Karpas-422 (cell line): ENCODE measurements around the gene CASP8. TPM values are rescaled to one million over a fixed set of nuclear protein-coding genes. Genes with fewer than 3 reads are reported as not detected.

Experiments used
- DNase-seq: peaks from one replicate; pipeline ENCODE4 v3.0.0-alpha.2; 2015
- H2AFZ ChIP-seq: fragments of 200-600 bp; sonication (generic); 2 replicates; pipeline ENCODE4 v1.6.1; 2014; ENCODE audit warnings: antibody characterized with exemption, low read length, mixed read lengths
- H3K27ac ChIP-seq: fragments of 200-600 bp; sonication (generic); 2 replicates; pipeline ENCODE4 v1.5.1; 2014; ENCODE audit warnings: mild to moderate bottlenecking, low read length, moderate library complexity
- H3K27me3 ChIP-seq: fragments of 200-600 bp; sonication (generic); 2 replicates; pipeline ENCODE4 v1.6.1; 2014; ENCODE audit warnings: low read length, mixed read lengths
- H3K36me3 ChIP-seq: fragments of 200-600 bp; sonication (generic); 2 replicates; pipeline ENCODE4 v1.6.1; 2014; ENCODE audit warnings: low read length, mixed read lengths; ENCODE audit not compliant: insufficient read depth
- H3K4me1 ChIP-seq: fragments of 200-600 bp; sonication (generic); 2 replicates; pipeline ENCODE4 v1.6.1; 2014; ENCODE audit warnings: mild to moderate bottlenecking, low read length, mixed read lengths
- H3K4me2 ChIP-seq: fragments of 200-600 bp; sonication (generic); 2 replicates; pipeline ENCODE4 v1.6.1; 2014; ENCODE audit warnings: low read length, low read depth, mild to moderate bottlenecking; ENCODE audit not compliant: poor library complexity, severe bottlenecking
- H3K4me3 ChIP-seq: fragments of 200-600 bp; sonication (generic); 2 replicates; pipeline ENCODE4 v1.5.1; 2014; ENCODE audit warnings: mild to moderate bottlenecking, antibody characterized with exemption, low read length, mixed read lengths
- H3K79me2 ChIP-seq: fragments of 200-600 bp; sonication (generic); 2 replicates; pipeline ENCODE4 v1.6.1; 2014; ENCODE audit warnings: mild to moderate bottlenecking, low read length, mixed read lengths
- H3K9ac ChIP-seq: fragments of 200-600 bp; sonication (generic); 2 replicates; pipeline ENCODE4 v1.6.0; 2014; ENCODE audit warnings: low read length
- H3K9me2 ChIP-seq: fragments of 200-600 bp; sonication (generic), shearing (Covaris generic); replicated peaks from 2 replicates; pipeline ENCODE4 v1.6.0; 2014; ENCODE audit warnings: mild to moderate bottlenecking, low read length, moderate library complexity; ENCODE audit not compliant: insufficient read depth
- H3K9me3 ChIP-seq: fragments of 300-700, 200-600 bp; sonication (generic); 2 replicates; pipeline ENCODE4 v1.6.1; 2014; ENCODE audit warnings: low read length, mixed read lengths
- H4K20me1 ChIP-seq: fragments of 200-600 bp; sonication (generic); 2 replicates; pipeline ENCODE4 v1.6.1; 2014; ENCODE audit warnings: mild to moderate bottlenecking, antibody characterized with exemption, low read length, low read depth; ENCODE audit not compliant: insufficient read depth
- total RNA-seq: library from RNA; depleted of rRNA; stranded (reverse); fragments of >200 nt; shearing (Covaris generic); gene quantifications from 2 replicates; pipeline ENCODE4 v1.2.3, GENCODE V29; 2014; ENCODE audit warnings: low replicate concordance

CASP8 gene
- total RNA-seq, 1 experiment from 2014 or later, result 114 TPM

DNA sequence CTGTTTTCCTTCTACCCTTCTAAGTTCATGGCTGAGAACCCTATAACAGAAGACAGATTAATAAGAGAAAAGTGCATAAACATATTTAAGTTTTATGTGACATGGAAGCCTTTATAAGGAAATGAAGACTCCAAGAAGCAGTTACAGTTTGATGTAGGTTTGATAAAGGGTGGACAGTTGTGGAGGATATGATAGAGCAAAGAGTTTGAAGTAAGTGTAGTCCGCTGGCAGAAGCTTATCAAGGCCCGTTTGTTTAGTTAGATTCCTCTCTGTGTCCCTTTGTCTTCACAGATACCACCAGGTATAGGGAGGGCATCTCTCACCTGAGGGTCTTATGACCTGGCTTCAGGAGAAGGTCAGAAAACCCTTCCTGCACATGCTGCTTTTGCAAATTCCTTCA lies 10.4 kb upstream of the CASP8 start:
- H2AFZ ChIP-seq, result no peak overlapping the region
- H3K4me3 ChIP-seq, result no peak overlapping the region
- H3K4me1 ChIP-seq, result peaks cover 7% of the 10 kb centered on the region
- no peak overlapping the region for H3K4me2 ChIP-seq
- no peaks in the 10 kb centered on the region for H3K79me2 ChIP-seq
- no peaks in the 10 kb centered on the region for H3K36me3 ChIP-seq
- H3K27me3 ChIP-seq, result no peaks in the 10 kb centered on the region
- no peaks in the 10 kb centered on the region for H4K20me1 ChIP-seq
- no peaks in the 10 kb centered on the region for H3K9me3 ChIP-seq
- DNase-seq, result no peak
- H3K9me2 ChIP-seq, result no peaks in the 10 kb centered on the region
- H3K27ac ChIP-seq, result no peak overlapping the region
- no peak overlapping the region for H3K9ac ChIP-seq

DNA sequence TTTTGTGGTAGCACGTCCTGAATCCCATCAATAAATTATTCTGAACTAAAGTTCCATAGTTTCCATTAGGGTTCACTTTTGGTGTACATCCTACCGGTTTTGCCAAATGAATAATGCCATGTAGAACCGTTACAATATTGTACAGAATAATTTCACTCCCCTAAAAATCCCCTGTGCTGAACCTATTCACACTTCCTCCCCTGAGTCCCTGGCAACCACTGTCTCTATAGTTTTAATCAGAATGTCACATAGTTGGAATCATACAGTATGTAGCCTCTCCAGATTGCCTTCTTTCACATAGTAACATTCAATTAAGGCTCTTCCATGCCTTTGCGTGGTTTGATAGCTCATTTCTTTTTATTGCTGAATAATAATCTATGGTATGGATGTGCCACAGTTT lies 9.6 kb upstream of the CASP8 start:
- Histone ChIP-seq H4K20me1 (no peaks in the 10 kb centered on the region), H3K27me3 (no peaks in the 10 kb centered on the region), H3K27ac (no peak overlapping the region), H3K4me1 (no peaks in the 10 kb centered on the region), H3K9ac (no peak overlapping the region), H3K9me2 (no peaks in the 10 kb centered on the region), H3K4me3 (no peak overlapping the region), H3K79me2 (no peaks in the 10 kb centered on the region), H3K36me3 (no peaks in the 10 kb centered on the region), H3K9me3 (no peaks in the 10 kb centered on the region), H2AFZ (no peak overlapping the region), H3K4me2 (no peak overlapping the region)
- no peak for DNase-seq

DNA sequence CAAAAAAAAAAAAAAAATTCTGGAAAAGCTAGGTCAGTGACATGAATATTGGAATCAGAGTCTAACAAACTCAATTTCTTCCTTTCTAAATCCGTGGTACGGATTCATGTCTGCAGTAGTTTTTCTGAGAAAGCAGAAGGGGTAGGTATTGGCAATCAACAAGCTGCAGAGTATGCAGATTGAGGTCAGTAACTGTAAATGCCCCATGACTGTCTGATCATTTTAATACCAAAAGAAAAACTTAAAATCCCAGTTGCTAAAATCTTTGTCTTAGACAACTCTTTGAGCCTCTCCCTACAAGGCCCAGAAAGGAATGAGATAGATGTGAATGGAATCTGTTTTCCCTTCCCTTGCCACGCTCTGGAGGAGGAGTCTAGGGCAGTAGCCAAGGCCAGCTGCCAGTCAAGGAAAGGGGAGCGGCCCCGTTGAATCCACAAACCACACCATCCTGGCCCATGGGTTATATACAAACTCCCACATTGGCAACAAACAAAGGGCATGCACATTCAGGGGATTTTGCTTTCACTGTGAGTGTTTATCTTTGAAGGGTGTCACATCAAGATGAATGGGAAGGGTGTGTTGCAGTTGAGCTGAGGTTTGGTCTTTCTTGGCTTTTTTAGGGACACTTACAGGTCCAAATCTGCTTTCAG lies 6.1 kb upstream of the CASP8 start:
- Histone ChIP-seq H3K4me1 (peaks cover 20% of the 10 kb centered on the region), H3K36me3 (no peaks in the 10 kb centered on the region), H3K9ac (no peak overlapping the region), H3K4me2 (no peak overlapping the region), H3K4me3 (no peak overlapping the region), H2AFZ (no peak overlapping the region), H3K27me3 (no peaks in the 10 kb centered on the region), H3K9me2 (no peaks in the 10 kb centered on the region), H3K9me3 (no peaks in the 10 kb centered on the region), H3K79me2 (peaks cover 1% of the 10 kb centered on the region), H4K20me1 (no peaks in the 10 kb centered on the region), H3K27ac (no peak overlapping the region)
- no peak for DNase-seq

DNA sequence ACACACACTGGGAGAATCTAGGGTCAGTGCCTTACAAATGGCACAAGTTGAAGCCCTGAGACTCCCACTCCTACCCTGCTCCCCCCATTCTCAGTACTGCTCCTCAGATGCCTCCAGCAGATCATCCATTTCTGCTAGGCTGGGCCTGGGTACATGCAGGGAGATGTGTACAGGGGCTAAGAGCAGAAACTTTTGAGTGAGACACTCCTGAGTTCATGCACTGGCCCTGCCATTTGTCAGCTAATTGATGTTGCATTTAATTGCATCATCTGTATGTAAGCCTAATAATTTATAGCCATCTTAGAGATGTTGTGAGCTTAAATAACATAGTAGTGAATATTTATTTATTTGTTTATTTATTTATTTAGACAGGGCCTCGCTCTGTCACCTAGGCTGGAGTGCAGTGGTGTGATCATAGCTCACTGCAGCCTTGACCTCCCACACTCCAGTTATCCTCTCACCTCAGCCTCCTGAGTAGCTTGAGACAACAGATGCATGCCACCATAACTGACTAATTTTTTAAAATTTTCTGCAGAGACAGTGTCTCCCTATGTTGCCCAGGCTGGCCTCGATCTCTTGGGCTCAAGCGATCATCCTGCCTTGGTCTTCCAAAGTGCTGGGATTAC lies 4.8 kb upstream of the CASP8 start:
- Histone ChIP-seq H3K79me2 (peaks cover 12% of the 10 kb centered on the region), H4K20me1 (no peaks in the 10 kb centered on the region)
- no peak for DNase-seq

DNA sequence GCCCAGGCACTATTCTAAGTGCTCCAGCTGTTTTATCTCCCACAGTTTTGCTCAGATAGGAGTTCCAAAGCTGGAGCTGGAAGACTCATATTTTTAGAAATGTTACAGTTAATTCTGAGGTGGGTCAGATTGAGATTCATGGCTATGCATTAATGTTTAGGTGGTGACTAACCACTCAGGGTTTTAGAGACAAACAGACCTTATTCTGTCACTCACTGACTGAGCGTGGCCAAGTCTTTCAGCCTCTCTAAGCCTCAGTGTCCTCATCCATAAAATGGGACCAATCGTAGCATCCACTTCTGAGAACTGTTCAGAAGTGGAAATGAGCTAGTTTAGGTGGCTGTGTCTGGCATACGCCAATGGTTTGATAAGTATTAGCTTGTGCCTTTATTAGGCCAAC lies 4.3 kb upstream of the CASP8 start:
- Histone ChIP-seq H2AFZ (no peak overlapping the region), H4K20me1 (no peaks in the 10 kb centered on the region), H3K4me3 (no peak overlapping the region), H3K9ac (no peak overlapping the region), H3K27ac (no peak overlapping the region), H3K36me3 (no peaks in the 10 kb centered on the region), H3K27me3 (no peaks in the 10 kb centered on the region), H3K4me1 (peaks cover 37% of the 10 kb centered on the region), H3K9me3 (no peaks in the 10 kb centered on the region), H3K79me2 (peaks cover 17% of the 10 kb centered on the region), H3K9me2 (no peaks in the 10 kb centered on the region), H3K4me2 (no peak overlapping the region)
- no peak for DNase-seq

More for the DNA sequence above, 4.8 kb upstream of the CASP8 start:
- H3K9me3 ChIP-seq, result no peaks in the 10 kb centered on the region
- no peak overlapping the region for H3K27ac ChIP-seq
- H2AFZ ChIP-seq, result no peak overlapping the region
- no peak overlapping the region for H3K4me3 ChIP-seq
- H3K36me3 ChIP-seq, result no peaks in the 10 kb centered on the region
- H3K9ac ChIP-seq, result no peak overlapping the region
- H3K4me1 ChIP-seq, result peaks cover 33% of the 10 kb centered on the region
- H3K9me2 ChIP-seq, result no peaks in the 10 kb centered on the region
- no peak overlapping the region for H3K4me2 ChIP-seq
- H3K27me3 ChIP-seq, result no peaks in the 10 kb centered on the region

DNA sequence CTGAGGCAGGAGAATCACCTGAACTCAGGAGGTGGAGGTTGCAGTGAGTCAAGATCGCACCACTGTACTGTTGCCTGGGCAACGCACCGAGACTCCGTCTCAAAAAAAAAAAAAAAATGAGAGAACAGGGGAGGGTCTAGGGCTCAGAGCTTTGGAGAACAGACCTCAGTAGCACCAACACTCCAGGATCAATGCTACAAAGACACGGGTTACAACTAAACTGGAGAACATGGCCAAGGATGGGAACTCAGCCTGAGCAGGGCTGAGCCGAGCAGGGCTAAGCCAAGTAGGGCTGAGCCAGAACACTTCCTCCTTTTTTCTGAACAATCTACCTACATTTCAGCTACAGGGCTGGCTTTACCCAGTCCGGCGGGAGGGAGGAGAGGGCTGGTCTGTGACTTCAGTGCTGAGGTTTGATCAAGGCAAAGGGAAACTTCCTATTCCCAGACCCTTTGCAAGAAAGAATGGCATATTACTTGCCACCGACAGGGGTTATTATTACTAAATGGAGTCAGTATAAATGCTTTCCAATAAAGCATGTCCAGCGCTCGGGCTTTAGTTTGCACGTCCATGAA lies 2.9 kb upstream of the CASP8 start:
- H3K27ac ChIP-seq, result peak overlapping the region; percentile 89
- no peaks in the 10 kb centered on the region for H3K36me3 ChIP-seq
- DNase-seq, result peak; percentile 78
- no peaks in the 10 kb centered on the region for H3K9me3 ChIP-seq
- peaks cover 4% of the 10 kb centered on the region; the same call in 1 of the 2 replicates for H4K20me1 ChIP-seq
- H3K4me2 ChIP-seq, result peak overlapping the region; percentile 87
- no peaks in the 10 kb centered on the region for H3K9me2 ChIP-seq
- peak overlapping the region; percentile 79 for H3K9ac ChIP-seq
- peak overlapping the region; percentile 71 for H3K4me3 ChIP-seq
- peaks cover 48% of the 10 kb centered on the region for H3K4me1 ChIP-seq
- peaks cover 27% of the 10 kb centered on the region for H3K79me2 ChIP-seq
- no peaks in the 10 kb centered on the region for H3K27me3 ChIP-seq
- H2AFZ ChIP-seq, result peak overlapping the region; percentile 50

DNA sequence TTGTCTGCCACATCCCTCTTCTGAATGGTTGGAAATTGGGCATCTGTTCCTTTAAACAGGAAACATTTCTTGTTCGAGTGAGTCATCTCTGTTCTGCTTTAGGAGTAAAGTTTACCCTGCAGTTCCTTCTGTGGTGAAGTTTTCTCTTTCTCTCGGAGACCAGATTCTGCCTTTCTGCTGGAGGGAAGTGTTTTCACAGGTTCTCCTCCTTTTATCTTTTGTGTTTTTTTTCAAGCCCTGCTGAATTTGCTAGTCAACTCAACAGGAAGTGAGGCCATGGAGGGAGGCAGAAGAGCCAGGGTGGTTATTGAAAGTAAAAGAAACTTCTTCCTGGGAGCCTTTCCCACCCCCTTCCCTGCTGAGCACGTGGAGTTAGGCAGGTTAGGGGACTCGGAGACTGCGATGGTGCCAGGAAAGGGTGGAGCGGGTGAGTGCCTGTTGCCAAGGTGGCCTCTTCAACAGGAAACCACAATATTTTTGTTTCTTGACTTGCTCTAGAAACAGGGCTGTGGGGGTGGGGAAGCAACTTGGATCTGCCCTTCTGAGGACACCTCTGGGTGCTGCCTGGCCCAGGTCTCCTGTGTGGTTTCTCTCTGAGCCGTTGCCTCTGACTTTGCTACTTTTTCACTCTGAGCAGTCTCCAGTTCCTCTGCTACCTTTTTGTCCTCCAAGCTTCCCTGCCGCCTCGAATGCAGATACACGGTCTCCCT lies 2.2 kb upstream of the CASP8 start:
- Histone ChIP-seq H2AFZ (peak overlapping the region; percentile 50), H3K9me3 (no peaks in the 10 kb centered on the region), H3K36me3 (no peaks in the 10 kb centered on the region), H3K27ac (peak overlapping the region; percentile 89), H3K79me2 (peaks cover 34% of the 10 kb centered on the region), H3K4me1 (peaks cover 54% of the 10 kb centered on the region), H3K4me2 (peak overlapping the region; percentile 87), H3K4me3 (peak overlapping the region; percentile 71), H3K27me3 (no peaks in the 10 kb centered on the region), H4K20me1 (peaks cover 10% of the 10 kb centered on the region; the same call in 1 of the 2 replicates), H3K9me2 (no peaks in the 10 kb centered on the region), H3K9ac (peak overlapping the region; percentile 79)
- DNase-seq, result peak; percentile 87
